GM12878 (cell line): ENCODE data around the gene XRN2. TPM values are rescaled to one million over a fixed set of nuclear protein-coding genes. Genes with fewer than 3 reads are reported as not detected.

ENCODE experiments used
- ATAC-seq: fragments of 200-7000 bp; cut with Tn5 transposase; 3 replicates; pipeline ENCODE4 v1.9.1; 2020; ENCODE audit warnings: mild to moderate bottlenecking, moderate library complexity
- BruUV-seq: library from RNA; stranded (reverse); fragments of 400-500 nt; replicated peaks from 2 replicates; lab custom pipeline; 2021; lab: Mats Ljungman, UMichigan
- CTCF ChIA-PET: fragments of 300-600 bp; sonication (Branson Sonifier 250); formaldehyde crosslinking; extraction: SDS; loops from one replicate; lab custom pipeline; 2021; ENCODE audit warnings: inconsistent platforms; lab: Yijun Ruan, JAX
- POLR2A ChIA-PET: fragments of 350-600 bp; formaldehyde crosslinking; extraction: SDS; loops from one replicate; lab custom pipeline; 2021; ENCODE audit warnings: inconsistent platforms; lab: Charles Lee
- RAD21 ChIA-PET: fragments of 300-600 bp; sonication (Branson Sonifier 250); formaldehyde crosslinking; loops from one replicate; lab custom pipeline; 2023; ENCODE audit warnings: antibody characterized with exemption; ENCODE audit not compliant: unreplicated experiment; lab: Charles Lee
- SMC1A ChIA-PET: fragments of 300-600 bp; sonication (Branson Sonifier 250); formaldehyde crosslinking; loops from one replicate; lab custom pipeline; 2023; ENCODE audit not compliant: unreplicated experiment, uncharacterized antibody; lab: Charles Lee
- DNase-seq: peaks from one replicate; pipeline ENCODE4 v3.0.0-alpha.2; 2011; ENCODE audit warnings: low read depth, low spot score
- FAIRE-seq: peaks from 3 replicates; lab custom pipeline; 2011; peaks lifted over from hg19 to GRCh38; lab: Jason Lieb, UNC
- H2AFZ ChIP-seq: 2 replicates; pipeline ENCODE4 v1.6.0; 2011; ENCODE audit warnings: low read depth, low read length, control low read depth; ENCODE audit not compliant: control insufficient read depth
- H3K27ac ChIP-seq: 2 replicates; pipeline ENCODE4 v1.5.1; 2011; ENCODE audit warnings: control low read depth; ENCODE audit not compliant: control insufficient read depth, insufficient read depth
- H3K27me3 ChIP-seq, 2 experiments: replicated peaks in 1 of 2; 2 replicates each; pipeline versions ENCODE4 v1.6.0 to v1.6.1; 2011; ENCODE audit warnings: low read length in 1 of 2; ENCODE audit not compliant: control insufficient read depth in 2 of 2, insufficient read depth in 2 of 2
- H3K36me3 ChIP-seq, 2 experiments: 2 replicates each; pipeline ENCODE4 v1.5.1; 2011; ENCODE audit warnings: low read length in 1 of 2; ENCODE audit not compliant: control insufficient read depth in 2 of 2, insufficient read depth in 2 of 2
- H3K4me1 ChIP-seq: 2 replicates; pipeline ENCODE4 v1.6.1; 2011; ENCODE audit warnings: mild to moderate bottlenecking, low read length, moderate library complexity, mixed read lengths; ENCODE audit not compliant: control insufficient read depth, insufficient read depth
- H3K4me2 ChIP-seq: 2 replicates; pipeline ENCODE4 v1.6.0; 2011; ENCODE audit warnings: control low read depth; ENCODE audit not compliant: control insufficient read depth, insufficient read depth
- H3K4me3 ChIP-seq: fragments of 200-600 bp; sonication (generic); 2 replicates; pipeline ENCODE4 v1.5.1; 2016
- H3K79me2 ChIP-seq: 2 replicates; pipeline ENCODE4 v1.6.0; 2011; ENCODE audit warnings: low read length; ENCODE audit not compliant: control insufficient read depth, insufficient read depth
- H3K9ac ChIP-seq: 2 replicates; pipeline ENCODE4 v1.8.0; 2011; ENCODE audit warnings: low read length, control low read depth, mixed read lengths; ENCODE audit not compliant: control insufficient read depth, insufficient read depth
- H3K9me3 ChIP-seq: replicated peaks from 3 replicates; pipeline ENCODE4 v1.5.1; 2011; ENCODE audit warnings: mild to moderate bottlenecking, low read length; ENCODE audit not compliant: control insufficient read depth, insufficient read depth
- H4K20me1 ChIP-seq: 2 replicates; pipeline ENCODE4 v1.6.0; 2011; ENCODE audit not compliant: control insufficient read depth, insufficient read depth
- YBX1 ChIP-seq: fragments of 450-650 bp; IDR thresholded peaks from 2 replicates; pipeline ENCODE4 v1.6.1; 2016; ENCODE audit warnings: antibody characterized with exemption
- WGBS: methylation state at CpG from one replicate; pipeline ENCODE4 v1.1.6; 2016; ENCODE audit warnings: low lambda C conversion rate; ENCODE audit not compliant: insufficient replicate concordance, insufficient coverage; ENCODE audit errors: missing lambda C conversion rate; 5-methylcytosine and 5-hydroxymethylcytosine counted together
- in situ Hi-C: fragments of 300-500 bp; cut with MboI; formaldehyde crosslinking; loops from 9 replicates; pipeline ENCODE4 v1.14.3; 2018; ENCODE audit warnings: mixed read lengths
- intact Hi-C: fragments of 100-400 bp; cut with micrococcal nuclease; formaldehyde crosslinking; loops from one replicate; pipeline ENCODE4 v1.14.2; 2022; ENCODE audit not compliant: unreplicated experiment
- polyA plus RNA-seq, 11 experiments: library from polyadenylated mRNA; depleted of rRNA in 4 of 11; unstranded in 6 of 11; stranded (reverse) in 5 of 11; fragments of >200 nt; fragmentation: Nextera tagmentation in 4 of 11; fragmentation: Illumina TruSeq in 1 of 11; extraction: Ambion mirVana in 4 of 11; extraction: Trizol in 1 of 11; gene quantifications; 1 replicate in 1 of 11; 2 replicates in 10 of 11; pipeline versions ENCODE4 v1.2.1 to v1.2.3, GENCODE V29; 2011 to 2016; ENCODE audit warnings: inconsistent platforms in 2 of 11, missing spikeins in 2 of 11, low read depth in 1 of 11
- total RNA-seq, 4 experiments: library from RNA; depleted of rRNA in 3 of 4; stranded (reverse); fragments of >200 nt in 3 of 4; fragmentation: Illumina TruSeq in 1 of 4; extraction: Trizol in 1 of 4; gene quantifications; 2 replicates each; pipeline versions ENCODE4 v1.2.1 to v1.2.3, GENCODE V29; 2013 to 2021
- TF ChIP-seq, protein P1 (sequence below): IDR thresholded peaks from 2 replicates; pipeline ENCODE4 v1.6.1; 2012; ENCODE audit warnings: mild to moderate bottlenecking, low read depth, low read length

XRN2 gene
- total and polyA plus RNA-seq, 10 of the 15 experiments (the other 5 are each of a cell fraction or from before 2014, with no cell fraction given), result 59.7 to 97.8 (median 75.6) TPM

DNA sequence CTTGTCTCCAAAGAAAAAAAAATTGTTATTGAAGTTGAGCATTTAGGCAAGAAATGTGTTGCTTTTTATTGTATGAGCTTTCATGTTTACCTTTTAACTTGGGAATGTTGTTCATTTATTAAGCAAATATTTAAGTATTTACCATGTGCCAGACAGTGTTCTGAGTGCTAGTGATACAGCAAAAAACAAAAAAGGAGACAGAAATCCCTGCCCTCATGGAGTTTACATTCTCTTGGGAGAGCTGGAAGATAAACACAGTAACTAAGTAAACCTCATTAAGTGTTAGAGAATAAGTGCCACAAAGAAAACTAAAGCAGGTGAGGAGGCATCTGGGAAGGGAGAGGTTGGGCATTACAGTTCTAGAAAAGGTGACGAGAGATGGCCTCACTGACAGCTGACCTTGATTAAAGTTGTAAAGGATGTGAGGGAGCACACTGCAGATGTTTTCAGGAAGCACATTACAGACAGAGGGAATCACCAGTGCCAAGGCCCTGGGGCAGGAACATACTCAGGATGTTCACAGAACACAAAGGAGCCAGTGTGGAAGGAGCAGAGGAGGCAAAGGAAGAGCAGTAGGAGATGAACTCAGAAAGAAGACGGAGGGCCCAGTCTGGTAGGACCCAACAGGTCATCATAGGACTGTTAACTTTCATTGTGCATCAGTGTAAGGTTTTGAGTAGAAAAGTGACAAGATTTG, 33.5 kb downstream of the XRN2 start:
- no peak for FAIRE-seq
- POLR2A ChIA-PET, result no interaction called here
- no TSS peak for BruUV-seq
- DNase-seq, result no peak
- H3K36me3 ChIP-seq, result peaks cover 4 to 35% of the 10 kb centered on the region in 2 experiments
- intact Hi-C loops, result no loop called here
- CTCF ChIA-PET, result interaction anchor here (0.7 kb wide), 1 partner anchor 1304 kb away, joined by 3 read pairs; no protein-coding TSS in a partner anchor
- RAD21 ChIA-PET, result no interaction called here
- no peak overlapping the region for H3K27ac ChIP-seq
- no peaks in the 10 kb centered on the region for H4K20me1 ChIP-seq
- in situ Hi-C loops, result no loop called here
- no peaks in the 10 kb centered on the region for H3K27me3 ChIP-seq
- no peaks in the 10 kb centered on the region for H3K9me3 ChIP-seq
- H3K4me3 ChIP-seq, result no peak overlapping the region
- no peak for ATAC-seq
- TF ChIP-seq, protein P1, sequence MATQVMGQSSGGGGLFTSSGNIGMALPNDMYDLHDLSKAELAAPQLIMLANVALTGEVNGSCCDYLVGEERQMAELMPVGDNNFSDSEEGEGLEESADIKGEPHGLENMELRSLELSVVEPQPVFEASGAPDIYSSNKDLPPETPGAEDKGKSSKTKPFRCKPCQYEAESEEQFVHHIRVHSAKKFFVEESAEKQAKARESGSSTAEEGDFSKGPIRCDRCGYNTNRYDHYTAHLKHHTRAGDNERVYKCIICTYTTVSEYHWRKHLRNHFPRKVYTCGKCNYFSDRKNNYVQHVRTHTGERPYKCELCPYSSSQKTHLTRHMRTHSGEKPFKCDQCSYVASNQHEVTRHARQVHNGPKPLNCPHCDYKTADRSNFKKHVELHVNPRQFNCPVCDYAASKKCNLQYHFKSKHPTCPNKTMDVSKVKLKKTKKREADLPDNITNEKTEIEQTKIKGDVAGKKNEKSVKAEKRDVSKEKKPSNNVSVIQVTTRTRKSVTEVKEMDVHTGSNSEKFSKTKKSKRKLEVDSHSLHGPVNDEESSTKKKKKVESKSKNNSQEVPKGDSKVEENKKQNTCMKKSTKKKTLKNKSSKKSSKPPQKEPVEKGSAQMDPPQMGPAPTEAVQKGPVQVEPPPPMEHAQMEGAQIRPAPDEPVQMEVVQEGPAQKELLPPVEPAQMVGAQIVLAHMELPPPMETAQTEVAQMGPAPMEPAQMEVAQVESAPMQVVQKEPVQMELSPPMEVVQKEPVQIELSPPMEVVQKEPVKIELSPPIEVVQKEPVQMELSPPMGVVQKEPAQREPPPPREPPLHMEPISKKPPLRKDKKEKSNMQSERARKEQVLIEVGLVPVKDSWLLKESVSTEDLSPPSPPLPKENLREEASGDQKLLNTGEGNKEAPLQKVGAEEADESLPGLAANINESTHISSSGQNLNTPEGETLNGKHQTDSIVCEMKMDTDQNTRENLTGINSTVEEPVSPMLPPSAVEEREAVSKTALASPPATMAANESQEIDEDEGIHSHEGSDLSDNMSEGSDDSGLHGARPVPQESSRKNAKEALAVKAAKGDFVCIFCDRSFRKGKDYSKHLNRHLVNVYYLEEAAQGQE, result no peak
- no peak for TF ChIP-seq YBX1
- SMC1A ChIA-PET, result no interaction called here
- H3K9ac ChIP-seq, result no peak overlapping the region
- no peaks in the 10 kb centered on the region for H3K79me2 ChIP-seq
- no peak overlapping the region for H2AFZ ChIP-seq
- H3K4me1 ChIP-seq, result no peaks in the 10 kb centered on the region
- 93% methylated on average over 2 of the region's 2 CpGs for WGBS
- H3K4me2 ChIP-seq, result no peak overlapping the region
